HCT116 (cell line): ENCODE data around the gene STK11.

Source experiments
- CEBPB ChIP-seq: IDR thresholded peaks from 2 replicates; pipeline ENCODE4 v1.6.1; 2012; ENCODE audit warnings: low read depth
- CTCF ChIP-seq, 3 experiments: fragments of 200-600 bp in 1 of 3; sonication (generic) in 1 of 3; IDR thresholded peaks in 2 of 3; conservative IDR thresholded peaks in 1 of 3; 2 replicates each; pipeline ENCODE4 v1.5.1; 2012 to 2017; ENCODE audit warnings: low read depth in 2 of 3, low read length in 2 of 3, antibody characterized with exemption in 1 of 3, borderline replicate concordance in 1 of 3, control low read depth in 1 of 3, mild to moderate bottlenecking in 1 of 3, mixed read lengths in 1 of 3, mixed run types in 1 of 3, moderate library complexity in 1 of 3; ENCODE audit not compliant: insufficient read depth in 1 of 3
- EZH2 ChIP-seq: fragments of 200-600 bp; sonication (generic); IDR thresholded peaks from 2 replicates; pipeline ENCODE4 v1.6.1; 2017; ENCODE audit warnings: antibody characterized with exemption, mixed run types
- POLR2A ChIP-seq: IDR thresholded peaks from 2 replicates; pipeline ENCODE4 v1.7.0; 2011; ENCODE audit warnings: borderline replicate concordance; ENCODE audit not compliant: insufficient read depth, insufficient read length; ENCODE audit errors: extremely low read depth
- POLR2AphosphoS5 ChIP-seq: IDR thresholded peaks from 2 replicates; pipeline ENCODE4 v1.6.1; 2011; ENCODE audit warnings: mild to moderate bottlenecking, low read depth, low read length, moderate library complexity
- REST ChIP-seq: IDR thresholded peaks from 2 replicates; pipeline ENCODE4 v1.6.1; 2012; ENCODE audit warnings: low read depth
- SIN3A ChIP-seq: IDR thresholded peaks from 2 replicates; pipeline ENCODE4 v1.6.1; 2012; ENCODE audit warnings: low read depth
- TF ChIP-seq, protein P1 (sequence below): IDR thresholded peaks from 2 replicates; pipeline ENCODE4 v1.6.1; 2011; ENCODE audit warnings: mild to moderate bottlenecking, low read length, moderate library complexity; ENCODE audit not compliant: insufficient replicate concordance; ENCODE audit errors: extremely low read depth

DNA sequence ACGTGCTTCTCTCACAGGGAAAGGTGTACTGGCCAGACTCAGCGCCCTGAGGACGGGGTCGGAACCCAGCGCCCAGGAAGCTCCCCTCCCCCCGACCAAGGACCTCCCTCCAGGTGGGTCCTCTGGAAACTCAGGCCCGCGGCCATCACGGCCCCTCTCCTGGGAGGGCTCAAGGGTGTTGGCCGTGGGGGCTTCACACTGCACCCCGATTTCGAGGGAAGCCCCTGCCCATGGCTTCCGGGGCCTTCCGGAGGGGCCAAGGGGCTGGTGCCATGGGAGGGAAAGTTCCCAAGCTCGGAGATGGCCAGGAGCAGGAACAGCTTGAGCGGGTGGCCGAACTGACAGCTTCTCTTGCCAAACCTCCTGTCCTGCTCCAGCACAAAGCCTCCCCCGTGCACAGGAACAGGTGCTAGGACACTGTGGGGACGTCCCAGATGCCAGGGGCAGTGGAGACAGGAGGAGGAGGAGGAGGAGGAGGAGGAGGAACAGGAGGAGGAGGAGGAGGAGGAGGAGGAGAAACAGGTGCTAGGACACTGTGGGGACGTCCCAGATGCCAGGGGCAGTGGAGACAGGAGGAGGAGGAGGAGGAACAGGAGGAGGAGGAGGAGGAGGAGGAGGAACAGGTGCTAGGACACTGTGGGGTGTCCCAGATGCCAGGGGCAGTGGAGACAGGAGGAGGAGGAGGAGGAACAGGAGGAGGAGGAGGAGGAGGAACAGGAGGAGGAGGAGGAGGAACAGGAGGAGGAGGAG lies 41.5 kb upstream of the STK11 start:
- TF ChIP-seq EZH2 (no peak), CTCF (IDR thresholded peaks at IDR 0.05 in 2 of 3, conservative IDR thresholded peaks at IDR 0.05 in 1 of 3; ENCODE audit: borderline replicate concordance in 1 of 3, insufficient read depth in 1 of 3, low read depth in 2 of 3, low read length in 2 of 3) (no peak), CEBPB (no peak), SIN3A (no peak), POLR2A (no peak), REST (no peak), POLR2AphosphoS5 (no peak)
- TF ChIP-seq, protein P1, sequence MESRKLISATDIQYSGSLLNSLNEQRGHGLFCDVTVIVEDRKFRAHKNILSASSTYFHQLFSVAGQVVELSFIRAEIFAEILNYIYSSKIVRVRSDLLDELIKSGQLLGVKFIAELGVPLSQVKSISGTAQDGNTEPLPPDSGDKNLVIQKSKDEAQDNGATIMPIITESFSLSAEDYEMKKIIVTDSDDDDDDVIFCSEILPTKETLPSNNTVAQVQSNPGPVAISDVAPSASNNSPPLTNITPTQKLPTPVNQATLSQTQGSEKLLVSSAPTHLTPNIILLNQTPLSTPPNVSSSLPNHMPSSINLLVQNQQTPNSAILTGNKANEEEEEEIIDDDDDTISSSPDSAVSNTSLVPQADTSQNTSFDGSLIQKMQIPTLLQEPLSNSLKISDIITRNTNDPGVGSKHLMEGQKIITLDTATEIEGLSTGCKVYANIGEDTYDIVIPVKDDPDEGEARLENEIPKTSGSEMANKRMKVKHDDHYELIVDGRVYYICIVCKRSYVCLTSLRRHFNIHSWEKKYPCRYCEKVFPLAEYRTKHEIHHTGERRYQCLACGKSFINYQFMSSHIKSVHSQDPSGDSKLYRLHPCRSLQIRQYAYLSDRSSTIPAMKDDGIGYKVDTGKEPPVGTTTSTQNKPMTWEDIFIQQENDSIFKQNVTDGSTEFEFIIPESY: no peak
